Activated CD8-positive, alpha-beta memory T cell treated with anti-CD3 and anti-CD28 coated beads, Interleukin-2, amount 50 U/mL, for 1 hour (primary cell): ENCODE data around the gene ZNF32.
A peak's percentile ranks its signal among the peaks of the same experiment; 100 is the strongest.

Experiments used
- DNase-seq: peaks from one replicate; pipeline ENCODE4 v3.0.0-alpha.2; 2020; ENCODE audit errors: extremely low read depth

Gene ZNF32, protein sequence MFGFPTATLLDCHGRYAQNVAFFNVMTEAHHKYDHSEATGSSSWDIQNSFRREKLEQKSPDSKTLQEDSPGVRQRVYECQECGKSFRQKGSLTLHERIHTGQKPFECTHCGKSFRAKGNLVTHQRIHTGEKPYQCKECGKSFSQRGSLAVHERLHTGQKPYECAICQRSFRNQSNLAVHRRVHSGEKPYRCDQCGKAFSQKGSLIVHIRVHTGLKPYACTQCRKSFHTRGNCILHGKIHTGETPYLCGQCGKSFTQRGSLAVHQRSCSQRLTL

DNA sequence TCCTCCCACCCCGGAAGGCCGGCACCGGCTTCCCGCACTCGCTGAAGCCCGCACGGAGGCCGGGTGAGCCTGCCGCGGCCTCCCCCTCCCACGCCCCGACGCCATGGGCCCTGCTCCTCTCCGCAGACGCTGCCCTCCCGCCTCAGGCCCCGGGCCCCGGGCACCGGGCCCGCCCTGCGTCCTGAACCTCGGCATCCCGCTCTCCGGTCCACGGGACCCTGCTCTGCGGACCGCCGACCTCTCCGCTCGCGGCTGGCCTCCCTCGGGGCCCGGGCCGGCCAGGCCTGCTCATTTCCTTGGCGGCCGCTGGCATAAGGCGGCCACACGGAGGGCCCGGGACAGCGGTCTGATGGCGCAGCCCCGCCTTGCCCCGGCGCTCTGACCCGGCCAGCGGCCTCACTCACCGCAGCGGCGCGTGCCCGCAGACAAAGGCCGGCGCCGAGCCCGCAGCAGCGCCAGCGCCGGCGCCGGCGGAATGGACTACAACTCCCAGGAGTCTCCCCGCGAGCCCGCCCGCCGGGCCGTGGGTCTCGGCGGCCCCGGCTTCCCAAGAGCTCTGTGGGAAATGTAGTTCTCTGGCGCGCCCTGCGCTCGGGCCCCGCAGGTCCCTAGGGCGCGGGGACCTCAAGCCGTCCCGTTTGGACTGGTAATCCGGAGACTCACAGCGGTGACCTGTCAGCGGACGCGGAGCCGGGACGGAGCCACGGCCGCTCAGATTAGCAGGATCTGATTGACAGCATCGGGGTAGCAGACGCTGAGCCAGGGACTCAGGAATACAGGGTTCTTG lies at the start of gene ZNF32:
TSS of gene ZNF32 (minus strand) at position 484 of the 787 bp plus-strand sequence. CDS start 2,748 bp downstream, outside the sequence.
- DNase-seq: peak; percentile 20

GRCh38 chr10:43698156-43698555 lies 49.5 kb upstream of the ZNF32 start:
- DNase-seq: no peak

DNA sequence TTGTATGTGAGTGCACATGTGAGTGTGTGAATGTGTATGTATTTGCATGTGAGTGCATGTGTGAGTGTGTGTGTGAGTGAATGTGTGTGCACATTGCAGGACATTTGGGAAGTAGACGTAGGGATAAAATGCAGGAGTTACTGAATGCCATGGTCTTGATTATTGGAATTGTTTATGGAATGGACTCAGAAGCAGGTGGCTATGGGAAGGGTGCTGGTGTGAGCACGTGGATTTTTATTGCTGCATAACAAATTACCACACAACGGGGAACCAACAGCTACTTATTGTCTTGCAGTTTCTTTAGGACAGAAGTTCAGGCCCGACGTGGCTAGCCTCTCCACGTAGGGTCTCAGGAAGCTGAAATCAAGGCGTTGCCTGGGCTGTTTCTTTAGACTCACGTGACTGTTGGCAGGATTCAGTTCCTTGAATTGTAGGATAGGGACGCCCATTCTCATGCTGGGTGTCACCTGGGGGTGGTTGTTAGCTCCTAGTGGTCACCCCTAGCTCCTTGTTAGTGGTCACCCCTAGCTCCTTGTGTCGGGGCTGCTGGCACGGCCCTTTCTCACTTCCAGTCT lies 48.3 kb upstream of the ZNF32 start:
- no peak for DNase-seq

DNA sequence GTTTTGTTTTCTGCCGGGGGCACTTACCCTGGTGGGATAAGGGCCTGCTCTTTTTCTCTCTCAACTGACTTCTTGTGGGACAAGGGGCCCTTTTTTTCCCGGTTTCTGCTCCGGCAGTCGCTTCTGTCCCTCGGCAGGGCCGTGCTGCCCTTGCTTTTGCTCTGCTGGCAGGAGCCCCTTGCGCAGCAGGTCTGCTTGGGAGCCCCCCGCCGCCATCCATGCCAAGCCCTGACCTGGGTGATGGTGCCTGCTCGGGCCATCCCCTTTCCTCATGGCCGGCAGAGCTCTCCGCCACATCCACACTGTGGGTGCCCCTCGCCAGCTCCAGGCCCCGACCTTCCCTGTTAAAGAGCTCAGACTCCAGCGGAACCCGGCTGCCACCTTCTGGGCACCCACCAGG lies 47.0 kb upstream of the ZNF32 start:
- no peak for DNase-seq

- DNase-seq: no peak
Measured at GRCh38 chr10:43695321-43695720, 46.6 kb upstream of the ZNF32 start.

- no peak for DNase-seq
Measured at GRCh38 chr10:43694526-43694925, 45.8 kb upstream of the ZNF32 start.

GRCh38 chr10:43693602-43694001 lies 44.9 kb upstream of the ZNF32 start:
- no peak for DNase-seq

- DNase-seq: no peak
Measured at GRCh38 chr10:43692051-43692825, 43.6 kb upstream of the ZNF32 start.

DNA sequence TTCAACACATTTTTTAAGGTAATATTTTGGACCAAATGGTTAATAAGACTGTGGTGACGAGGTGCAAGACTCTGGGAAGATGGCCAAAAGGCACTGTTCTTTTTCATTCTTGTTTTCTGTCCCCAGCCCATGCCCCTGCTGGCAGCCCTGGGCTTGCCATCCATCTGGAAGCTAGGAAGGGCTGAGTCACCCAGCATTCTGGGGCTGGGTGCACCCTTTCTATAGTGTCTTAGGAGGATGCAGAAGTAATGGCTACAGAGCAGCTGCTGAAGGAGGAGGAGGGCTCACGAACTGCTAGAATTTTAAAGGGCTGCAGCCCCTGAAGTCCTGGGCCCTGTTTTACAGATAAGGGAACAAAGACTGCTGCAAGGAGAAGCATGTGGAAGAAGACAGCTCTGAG lies 42.8 kb upstream of the ZNF32 start:
- DNase-seq: no peak

- DNase-seq: peak; percentile 23
Measured at GRCh38 chr10:43689955-43690771, 41.5 kb upstream of the ZNF32 start.

DNA sequence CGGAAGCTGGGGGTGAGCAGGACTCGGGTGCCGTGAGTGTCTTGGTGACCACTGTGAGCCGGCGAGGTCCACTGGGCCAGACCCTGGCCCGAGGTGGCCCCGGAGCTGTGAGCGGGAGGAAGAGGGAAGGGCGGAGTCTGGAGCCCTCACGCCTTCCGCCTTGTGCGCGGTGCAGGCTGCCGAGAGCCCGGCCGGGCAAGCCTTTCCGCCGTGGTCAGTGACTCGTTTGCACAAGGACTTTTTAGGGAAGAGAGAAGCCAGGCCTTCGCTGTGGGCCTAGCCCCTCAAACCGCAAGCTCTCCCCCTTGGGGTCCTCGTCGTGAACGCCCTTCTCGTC lies 40.9 kb upstream of the ZNF32 start:
- no peak for DNase-seq

DNA sequence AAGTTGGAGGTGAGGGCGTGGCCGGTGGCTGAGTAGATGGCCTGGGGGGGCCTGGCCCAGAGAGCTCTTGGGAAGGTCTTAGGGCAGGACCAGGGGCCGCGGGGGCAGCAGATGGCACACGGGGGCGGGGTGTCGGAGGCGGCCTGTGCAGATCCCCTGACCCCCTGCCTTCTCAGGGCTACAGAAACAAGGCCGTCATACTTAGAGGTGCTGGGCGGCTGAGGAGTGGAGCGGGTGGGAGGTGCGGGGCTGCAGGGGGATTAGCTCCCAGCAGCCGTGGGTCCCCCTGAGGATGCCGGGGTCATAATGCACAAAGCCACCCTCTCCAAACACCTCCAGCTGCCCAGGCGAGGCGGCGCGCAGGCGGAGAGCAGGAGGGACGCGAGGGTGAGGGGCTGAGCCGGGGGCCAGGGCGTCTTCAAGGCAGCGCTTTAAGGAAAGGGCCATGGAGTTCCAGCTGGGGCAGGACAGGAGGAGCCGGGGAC lies 40.4 kb upstream of the ZNF32 start:
- no peak for DNase-seq

- no peak for DNase-seq
Measured at GRCh38 chr10:43688348-43688892, 39.7 kb upstream of the ZNF32 start.

- no peak for DNase-seq
Measured at GRCh38 chr10:43687373-43687772, 38.7 kb upstream of the ZNF32 start.

DNA sequence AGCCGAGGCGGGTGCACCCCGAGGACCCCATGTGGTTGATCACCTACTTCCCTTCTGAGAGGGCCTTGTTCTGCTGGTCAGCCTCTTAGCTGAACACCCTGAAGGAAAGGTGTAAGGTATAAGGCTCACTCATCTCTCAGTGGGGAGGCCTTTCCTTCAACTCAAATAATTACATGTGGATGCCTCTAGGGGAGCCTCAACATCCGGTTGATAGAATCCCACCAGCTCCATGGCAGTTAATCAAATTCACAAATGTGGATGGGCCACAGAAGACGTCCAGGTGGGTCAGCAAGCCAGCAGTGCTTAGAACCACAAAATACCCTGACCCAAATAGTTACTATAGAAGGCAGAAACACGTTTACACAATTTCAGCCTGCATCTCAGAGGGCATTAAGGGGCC lies 37.7 kb upstream of the ZNF32 start:
- DNase-seq: no peak

- DNase-seq: no peak
Measured at GRCh38 chr10:43685744-43686143, 37.1 kb upstream of the ZNF32 start.

GRCh38 chr10:43684292-43684559 lies 35.5 kb upstream of the ZNF32 start:
- no peak for DNase-seq

DNA sequence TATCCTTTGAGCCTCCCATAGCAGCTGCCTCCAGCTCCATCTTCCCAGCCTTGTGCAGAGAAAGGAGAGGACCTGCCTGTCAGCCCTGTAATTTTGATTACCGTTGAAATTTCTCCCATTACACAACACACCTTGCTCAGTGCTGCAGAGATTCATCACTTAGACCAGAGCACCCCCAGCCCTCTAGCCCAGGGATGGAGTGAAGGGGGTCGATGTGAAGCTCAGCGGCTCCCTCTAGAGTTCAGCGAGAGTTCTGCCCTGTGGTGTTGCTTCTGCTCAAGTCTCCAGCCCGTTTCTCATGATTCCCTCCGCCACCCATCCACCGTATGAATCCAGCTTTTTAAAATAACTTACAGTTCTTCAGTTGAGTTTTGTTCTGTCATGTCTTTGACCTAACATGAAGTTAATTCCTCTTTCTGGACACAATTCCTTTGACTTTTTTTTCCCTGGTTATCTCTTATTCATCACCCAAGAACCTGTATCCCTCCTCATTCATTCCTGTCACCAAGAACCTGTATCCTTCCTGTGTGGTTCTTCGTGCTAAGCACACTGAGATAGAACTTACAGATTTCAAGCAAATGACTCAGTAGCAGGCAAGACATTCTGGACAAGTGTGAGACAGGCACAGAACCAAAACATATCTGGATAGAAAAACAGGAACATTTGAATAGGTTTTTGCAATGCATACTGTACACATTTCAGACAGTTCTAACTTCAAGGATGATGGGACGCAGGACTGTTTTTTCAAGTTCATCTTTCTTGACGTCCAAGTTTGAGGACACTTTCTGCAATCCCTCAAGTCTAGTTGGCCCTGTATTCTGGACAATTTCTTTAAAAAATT lies 35.0 kb upstream of the ZNF32 start:
- DNase-seq: no peak

GRCh38 chr10:43682956-43683355 lies 34.3 kb upstream of the ZNF32 start:
- DNase-seq: no peak

- no peak for DNase-seq
Measured at GRCh38 chr10:43681721-43682120, 33.0 kb upstream of the ZNF32 start.
